Nephron (organoid): ENCODE data around the gene CNTN4.
A peak's percentile ranks its signal among the peaks of the same experiment; 100 is the strongest.
"Not testable (repeated sequence)": the region's sequence is repeated elsewhere in the genome, so short reads cannot be mapped to it uniquely, and the experiment has no call there.

ENCODE experiments used
- H3K27ac Mint-ChIP-seq, 3 experiments: 2 replicates each; pipeline ENCODE4 v1.8.0; 2020; ENCODE audit warnings: mixed read lengths in 3 of 3, mild to moderate bottlenecking in 2 of 3, moderate library complexity in 1 of 3
- H3K27me3 Mint-ChIP-seq: 2 replicates; pipeline ENCODE4 v1.8.0; 2021; ENCODE audit warnings: low read depth, mild to moderate bottlenecking, moderate library complexity, mixed read lengths
- H3K36me3 Mint-ChIP-seq: 2 replicates; pipeline ENCODE4 v1.8.0; 2020; ENCODE audit warnings: low read depth, mixed read lengths
- H3K4me1 Mint-ChIP-seq: 2 replicates; pipeline ENCODE4 v1.8.0; 2020; ENCODE audit warnings: mixed read lengths
- H3K4me3 Mint-ChIP-seq, 3 experiments: 2 replicates each; pipeline ENCODE4 v1.8.0; 2020; ENCODE audit warnings: mild to moderate bottlenecking in 3 of 3, mixed read lengths in 3 of 3, moderate library complexity in 2 of 3
- H3K9me3 Mint-ChIP-seq: 2 replicates; pipeline ENCODE4 v1.8.0; 2020; ENCODE audit warnings: mixed read lengths
- TF ChIP-seq, protein P1 (sequence below), 3 experiments: fragments of 200-600 bp; sonication (generic); IDR thresholded peaks; one replicate each; pipeline ENCODE4 v1.5.0; 2021; ENCODE audit warnings: antibody characterized with exemption in 3 of 3; ENCODE audit not compliant: unreplicated experiment in 3 of 3

Gene CNTN4

GRCh38 chr3:2098398-2099027 is at the start of gene CNTN4:
TSS of gene CNTN4 (plus strand) at chr3:2098866.
- Mint-ChIP-seq H3K4me1 (peaks cover 36% of the 10 kb centered on the region), H3K27me3 (peaks cover 75% of the 10 kb centered on the region), H3K36me3 (no peaks in the 10 kb centered on the region), H3K9me3 (no peaks in the 10 kb centered on the region), H3K4me3 (peak within 1 kb of the TSS; percentile 93 to 98 (median 93)), H3K27ac (peak within 1 kb of the TSS; percentile 77 to 90 (median 84))
- TF ChIP-seq, protein P1, sequence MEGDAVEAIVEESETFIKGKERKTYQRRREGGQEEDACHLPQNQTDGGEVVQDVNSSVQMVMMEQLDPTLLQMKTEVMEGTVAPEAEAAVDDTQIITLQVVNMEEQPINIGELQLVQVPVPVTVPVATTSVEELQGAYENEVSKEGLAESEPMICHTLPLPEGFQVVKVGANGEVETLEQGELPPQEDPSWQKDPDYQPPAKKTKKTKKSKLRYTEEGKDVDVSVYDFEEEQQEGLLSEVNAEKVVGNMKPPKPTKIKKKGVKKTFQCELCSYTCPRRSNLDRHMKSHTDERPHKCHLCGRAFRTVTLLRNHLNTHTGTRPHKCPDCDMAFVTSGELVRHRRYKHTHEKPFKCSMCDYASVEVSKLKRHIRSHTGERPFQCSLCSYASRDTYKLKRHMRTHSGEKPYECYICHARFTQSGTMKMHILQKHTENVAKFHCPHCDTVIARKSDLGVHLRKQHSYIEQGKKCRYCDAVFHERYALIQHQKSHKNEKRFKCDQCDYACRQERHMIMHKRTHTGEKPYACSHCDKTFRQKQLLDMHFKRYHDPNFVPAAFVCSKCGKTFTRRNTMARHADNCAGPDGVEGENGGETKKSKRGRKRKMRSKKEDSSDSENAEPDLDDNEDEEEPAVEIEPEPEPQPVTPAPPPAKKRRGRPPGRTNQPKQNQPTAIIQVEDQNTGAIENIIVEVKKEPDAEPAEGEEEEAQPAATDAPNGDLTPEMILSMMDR (IDR thresholded peaks at IDR 0.05; ENCODE audit: unreplicated experiment in 3 of 3): peak; percentile 37 to 42 (median 40)

DNA sequence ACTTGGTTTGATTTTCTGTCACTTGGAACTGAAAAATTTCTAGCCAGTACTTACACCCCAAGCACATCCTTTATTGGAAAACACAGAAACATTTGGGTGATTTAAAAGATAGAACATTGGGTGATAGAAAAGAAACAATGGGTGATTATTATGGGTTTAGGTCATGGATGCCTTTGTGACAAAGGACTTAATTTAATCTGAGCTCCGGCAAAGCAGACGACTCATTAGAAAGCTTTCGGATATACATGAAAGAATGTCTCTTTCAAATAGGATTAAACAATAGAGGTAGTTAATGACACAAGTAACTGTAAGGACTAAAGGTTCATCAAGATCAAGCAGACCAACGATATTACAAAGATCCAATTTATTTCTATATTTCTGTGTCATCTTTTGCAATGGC is 37.3 kb upstream of the CNTN4 start:
- Mint-ChIP-seq H3K27ac (no peak overlapping the region), H3K4me3 (no peak overlapping the region), H3K27me3 (no peaks in the 10 kb centered on the region), H3K4me1 (no peaks in the 10 kb centered on the region), H3K9me3 (no peaks in the 10 kb centered on the region), H3K36me3 (no peaks in the 10 kb centered on the region)
- TF ChIP-seq, protein P1 (IDR thresholded peaks at IDR 0.05; ENCODE audit: unreplicated experiment in 3 of 3): no peak

DNA sequence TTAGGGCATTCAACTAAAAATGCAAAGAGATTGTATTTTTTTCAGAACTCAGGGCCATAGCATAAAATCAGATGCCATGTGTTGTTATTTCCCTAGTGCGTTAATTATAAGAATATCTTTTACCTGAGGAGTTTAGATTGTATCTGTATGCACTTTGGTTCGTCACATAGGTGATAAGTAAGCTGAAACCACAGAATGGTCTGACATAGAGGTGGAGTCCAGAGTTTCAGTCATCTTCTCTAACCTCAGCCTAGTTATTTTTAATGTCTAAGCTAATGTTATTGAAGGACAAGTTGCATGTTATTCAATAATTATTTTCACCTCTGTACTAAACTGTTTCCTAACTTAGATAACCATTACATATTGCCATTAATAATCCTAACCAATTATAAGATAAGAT is 27.1 kb upstream of the CNTN4 start:
- TF ChIP-seq, protein P1 (IDR thresholded peaks at IDR 0.05; ENCODE audit: unreplicated experiment in 3 of 3): no peak
- no peak overlapping the region for H3K27ac Mint-ChIP-seq
- H3K36me3 Mint-ChIP-seq: no peaks in the 10 kb centered on the region
- H3K27me3 Mint-ChIP-seq: peaks cover 4% of the 10 kb centered on the region
- H3K4me3 Mint-ChIP-seq: no peak overlapping the region
- H3K9me3 Mint-ChIP-seq: no peaks in the 10 kb centered on the region
- no peaks in the 10 kb centered on the region for H3K4me1 Mint-ChIP-seq

GRCh38 chr3:2078821-2079220 is 19.8 kb upstream of the CNTN4 start:
- peaks cover 14% of the 10 kb centered on the region for H3K9me3 Mint-ChIP-seq
- no peaks in the 10 kb centered on the region for H3K4me1 Mint-ChIP-seq
- no peak overlapping the region for H3K27ac Mint-ChIP-seq
- H3K36me3 Mint-ChIP-seq: no peaks in the 10 kb centered on the region
- TF ChIP-seq, protein P1 (IDR thresholded peaks at IDR 0.05; ENCODE audit: unreplicated experiment in 3 of 3): no peak
- peaks cover 7% of the 10 kb centered on the region for H3K27me3 Mint-ChIP-seq
- no peak overlapping the region for H3K4me3 Mint-ChIP-seq

DNA sequence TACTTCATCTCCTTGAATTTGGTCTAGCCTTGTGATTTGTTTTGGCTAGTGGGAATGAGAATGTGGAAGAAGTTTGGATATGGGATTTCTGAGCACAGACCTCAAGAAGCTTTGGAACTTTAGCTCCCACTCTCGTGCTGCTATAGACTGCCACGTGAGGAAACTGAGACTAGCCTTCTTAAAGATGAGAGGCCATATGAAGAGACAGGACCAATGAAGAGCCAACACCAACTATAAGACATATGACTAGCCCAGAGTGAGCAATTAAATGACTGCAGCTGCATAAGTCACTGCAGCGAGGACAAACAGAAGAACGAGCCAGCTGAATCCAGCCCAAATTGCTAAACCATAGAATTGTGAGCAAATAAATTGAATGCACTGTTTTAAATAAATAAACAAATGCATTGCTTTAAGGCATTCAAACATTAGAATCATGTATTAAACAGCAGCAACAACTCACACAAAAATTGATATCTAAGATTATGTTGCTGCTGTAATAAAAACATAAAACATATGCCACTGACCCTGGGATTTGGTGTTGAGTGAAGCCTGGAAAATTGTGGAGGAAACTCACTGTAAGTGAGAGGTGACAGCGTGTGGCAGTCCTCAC is 15.7 kb upstream of the CNTN4 start:
- Mint-ChIP-seq H3K9me3 (peaks cover 20% of the 10 kb centered on the region), H3K4me1 (no peaks in the 10 kb centered on the region), H3K27ac (no peak overlapping the region), H3K4me3 (no peak overlapping the region), H3K36me3 (no peaks in the 10 kb centered on the region), H3K27me3 (no peaks in the 10 kb centered on the region)
- TF ChIP-seq, protein P1 (IDR thresholded peaks at IDR 0.05; ENCODE audit: unreplicated experiment in 3 of 3): no peak

GRCh38 chr3:2083558-2083957 is 15.1 kb upstream of the CNTN4 start:
- not testable (repeated sequence) for H3K27me3 Mint-ChIP-seq, H3K36me3 Mint-ChIP-seq, H3K4me1 Mint-ChIP-seq, H3K4me3 Mint-ChIP-seq, H3K27ac Mint-ChIP-seq
- peaks cover 20% of the 10 kb centered on the region for H3K9me3 Mint-ChIP-seq
